ENCODE results near the gene FOLH1. TPM values are rescaled to one million over a fixed set of nuclear protein-coding genes. Genes with fewer than 3 reads are reported as not detected.
A peak's percentile ranks its signal among the peaks of the same experiment; 100 is the strongest.
"Not testable (repeated sequence)": the region's sequence is repeated elsewhere in the genome, so short reads cannot be mapped to it uniquely, and the experiment has no call there.

Gene FOLH1
- 0.55 TPM in 1 of 2 replicates, not detected in the other for total RNA-seq

- peak; percentile 18 for DNase-seq (ENCODE audit: low read depth)
Observed at GRCh38 chr11:49208006-49208721, at the start of gene FOLH1. Gene FOLH1 (minus strand): TSS chr11:49208602. CDS start chr11:49208409, 193 bp downstream.

GRCh38 chr11:49255148-49255547 is 46.7 kb upstream of the FOLH1 start:
- DNase-seq (ENCODE audit: low read depth): peak; percentile 0

- not testable (repeated sequence) for DNase-seq (ENCODE audit: low read depth)
Observed at GRCh38 chr11:49251212-49251611, 42.8 kb upstream of the FOLH1 start.

GRCh38 chr11:49250398-49251115 is 42.2 kb upstream of the FOLH1 start:
- not testable (repeated sequence) for DNase-seq (ENCODE audit: low read depth)

- DNase-seq (ENCODE audit: low read depth): not testable (repeated sequence)
Observed at GRCh38 chr11:49249363-49249762, 41.0 kb upstream of the FOLH1 start.

- peak; percentile 7 for DNase-seq (ENCODE audit: low read depth)
Observed at GRCh38 chr11:49233685-49234084, 25.3 kb upstream of the FOLH1 start.

GRCh38 chr11:49233019-49233418 is 24.6 kb upstream of the FOLH1 start:
- not testable (repeated sequence) for DNase-seq (ENCODE audit: low read depth)

GRCh38 chr11:49231725-49232124 is 23.3 kb upstream of the FOLH1 start:
- not testable (repeated sequence) for DNase-seq (ENCODE audit: low read depth)

- DNase-seq (ENCODE audit: low read depth): not testable (repeated sequence)
Observed at GRCh38 chr11:49230534-49230933, 22.1 kb upstream of the FOLH1 start.

GRCh38 chr11:49230001-49230400 is 21.6 kb upstream of the FOLH1 start:
- DNase-seq (ENCODE audit: low read depth): not testable (repeated sequence)

GRCh38 chr11:49229136-49229535 is 20.7 kb upstream of the FOLH1 start:
- DNase-seq (ENCODE audit: low read depth): not testable (repeated sequence)

- not testable (repeated sequence) for DNase-seq (ENCODE audit: low read depth)
Observed at GRCh38 chr11:49225255-49225785, 16.9 kb upstream of the FOLH1 start.

- no peak for DNase-seq (ENCODE audit: low read depth)
Observed at GRCh38 chr11:49221112-49221511, 12.7 kb upstream of the FOLH1 start.

GRCh38 chr11:49213026-49213560 is 4.7 kb upstream of the FOLH1 start:
- no peak for DNase-seq (ENCODE audit: low read depth)

- not testable (repeated sequence) for DNase-seq (ENCODE audit: low read depth)
Observed at GRCh38 chr11:49206999-49207398, 1.4 kb downstream of the FOLH1 start.

- DNase-seq (ENCODE audit: low read depth): no peak
Observed at GRCh38 chr11:49202287-49202976, 6.0 kb downstream of the FOLH1 start.

GRCh38 chr11:49196775-49197174 is 11.6 kb downstream of the FOLH1 start:
- DNase-seq (ENCODE audit: low read depth): not testable (repeated sequence)

GRCh38 chr11:49196002-49196401 is 12.4 kb downstream of the FOLH1 start:
- DNase-seq (ENCODE audit: low read depth): not testable (repeated sequence)

- DNase-seq (ENCODE audit: low read depth): not testable (repeated sequence)
Observed at GRCh38 chr11:49190287-49190686, 18.1 kb downstream of the FOLH1 start.

GRCh38 chr11:49186225-49186624 is 22.2 kb downstream of the FOLH1 start:
- DNase-seq (ENCODE audit: low read depth): peak; percentile 25

GRCh38 chr11:49185597-49185996 is 22.8 kb downstream of the FOLH1 start:
- not testable (repeated sequence) for DNase-seq (ENCODE audit: low read depth)

- DNase-seq (ENCODE audit: low read depth): peak; percentile 58
Observed at GRCh38 chr11:49184756-49185155, 23.6 kb downstream of the FOLH1 start.

Data from renal cortical epithelial cell (primary cell).